HG03095 (cell line): ENCODE results near the gene PAQR7.

Experiments used
- ATAC-seq: cut with Tn5 transposase; IDR thresholded peaks from one replicate; pipeline ENCODE4 v1.9.1; 2021; ENCODE audit warnings: moderate library complexity; ENCODE audit not compliant: unreplicated experiment

Gene PAQR7

GRCh38 chr1:25903986-25904385 is 28.5 kb upstream of the PAQR7 start:
- ATAC-seq = no peak

GRCh38 chr1:25902462-25902861 is 27.0 kb upstream of the PAQR7 start:
- no peak for ATAC-seq

GRCh38 chr1:25900219-25900618 is 24.7 kb upstream of the PAQR7 start:
- no peak for ATAC-seq

- ATAC-seq = no peak
Observed at GRCh38 chr1:25899792-25900191, 24.3 kb upstream of the PAQR7 start.

- ATAC-seq = no peak
Observed at GRCh38 chr1:25898223-25899015, 22.9 kb upstream of the PAQR7 start.

- ATAC-seq = no peak
Observed at GRCh38 chr1:25897754-25898153, 22.2 kb upstream of the PAQR7 start.

- ATAC-seq = no peak
Observed at GRCh38 chr1:25896266-25896665, 20.8 kb upstream of the PAQR7 start.

- no peak for ATAC-seq
Observed at GRCh38 chr1:25895365-25895990, 20.0 kb upstream of the PAQR7 start.

GRCh38 chr1:25893116-25893515 is 17.6 kb upstream of the PAQR7 start:
- no peak for ATAC-seq

GRCh38 chr1:25891606-25892005 is 16.1 kb upstream of the PAQR7 start:
- no peak for ATAC-seq

GRCh38 chr1:25890239-25891034 is 14.9 kb upstream of the PAQR7 start:
- ATAC-seq = no peak

- ATAC-seq = no peak
Observed at GRCh38 chr1:25889470-25889869, 14.0 kb upstream of the PAQR7 start.

- no peak for ATAC-seq
Observed at GRCh38 chr1:25888426-25888987, 13.0 kb upstream of the PAQR7 start.

- no peak for ATAC-seq
Observed at GRCh38 chr1:25885602-25886001, 10.1 kb upstream of the PAQR7 start.

- no peak for ATAC-seq
Observed at GRCh38 chr1:25881266-25881665, 5.8 kb upstream of the PAQR7 start.

GRCh38 chr1:25880518-25880917 is 5.0 kb upstream of the PAQR7 start:
- no peak for ATAC-seq

GRCh38 chr1:25879675-25880074 is 4.2 kb upstream of the PAQR7 start:
- no peak for ATAC-seq

- no peak for ATAC-seq
Observed at GRCh38 chr1:25878690-25879089, 3.2 kb upstream of the PAQR7 start.

- no peak for ATAC-seq
Observed at GRCh38 chr1:25877155-25877554, 1.6 kb upstream of the PAQR7 start.

GRCh38 chr1:25876693-25877077 is 1.2 kb upstream of the PAQR7 start:
- ATAC-seq = no peak

GRCh38 chr1:25875856-25876692 is 566 bp upstream of the PAQR7 start:
- ATAC-seq = no peak
